AML-193 (cell line): Measurements from ENCODE around the gene IPMK.
"Not testable (repeated sequence)": the region's sequence is repeated elsewhere in the genome, so short reads cannot be mapped to it uniquely, and the experiment has no call there.

Source experiments
- DNase-seq, 2 experiments: peaks; one replicate each; lab custom pipeline; 2025; lab: John Stamatoyannopoulos, UW

Gene IPMK

GRCh38 chr10:58266826-58267712, 625 bp downstream of the IPMK start:
- DNase-seq = peak; percentile 65 to 78

DNA sequence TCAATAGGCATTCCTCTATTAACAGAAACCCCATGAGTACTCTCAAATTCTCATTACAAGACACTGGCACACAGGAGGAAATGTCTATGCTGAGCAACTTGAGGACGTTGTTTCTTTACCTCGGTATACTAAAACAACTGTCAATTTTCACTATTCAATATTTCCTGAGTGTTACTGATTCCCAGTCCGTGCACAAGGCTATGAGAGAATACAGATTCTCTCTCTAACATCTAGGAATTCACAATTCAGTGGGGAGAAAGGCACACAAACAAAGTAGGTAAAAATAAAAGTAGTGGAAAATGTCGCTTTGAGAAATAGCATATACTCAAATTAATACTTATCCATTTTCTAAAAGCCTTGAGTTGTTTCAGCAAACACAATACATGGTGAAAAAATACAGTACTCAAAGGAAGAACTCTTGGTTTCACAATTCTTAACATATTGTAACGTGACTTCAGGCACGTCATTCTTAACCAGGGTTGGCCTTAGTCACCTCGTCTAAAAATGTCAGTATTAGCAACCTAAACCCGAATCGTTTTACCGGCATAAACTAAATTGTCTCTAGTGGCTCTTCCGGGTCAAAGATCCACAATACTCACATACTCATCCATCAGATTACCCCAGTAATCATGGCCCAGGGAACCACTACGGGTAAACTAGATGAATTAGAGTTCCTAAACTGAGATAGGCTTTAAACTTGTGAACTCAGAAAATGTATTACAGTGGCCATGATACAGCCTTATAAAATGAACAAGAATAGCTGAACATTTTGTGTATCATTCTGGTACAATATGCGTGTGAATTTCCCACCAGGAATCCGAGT, 1.5 kb downstream of the IPMK start:
- DNase-seq = peak; percentile 16 to 45

GRCh38 chr10:58265249-58265648, 2.4 kb downstream of the IPMK start:
- no peak for DNase-seq

DNA sequence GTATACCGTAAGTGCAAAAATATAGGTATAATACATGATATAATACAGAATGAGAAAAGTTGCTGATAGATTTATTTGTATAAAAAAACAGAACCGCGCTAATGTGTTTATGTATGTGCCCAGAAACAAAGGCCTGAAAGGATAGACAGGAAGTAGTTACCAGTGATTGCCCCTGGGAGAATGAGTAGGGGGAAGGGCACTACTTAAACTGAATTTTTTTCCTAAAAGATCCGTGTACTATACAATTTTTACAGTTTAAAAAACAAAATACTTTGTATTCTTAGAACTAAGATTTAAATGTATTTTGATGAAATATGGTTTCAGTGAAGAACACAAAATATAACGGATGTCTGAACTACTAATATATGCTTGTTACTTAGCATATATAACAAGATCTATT, 2.9 kb downstream of the IPMK start:
- DNase-seq = peak in 1 of 2 experiments; percentile 31

DNA sequence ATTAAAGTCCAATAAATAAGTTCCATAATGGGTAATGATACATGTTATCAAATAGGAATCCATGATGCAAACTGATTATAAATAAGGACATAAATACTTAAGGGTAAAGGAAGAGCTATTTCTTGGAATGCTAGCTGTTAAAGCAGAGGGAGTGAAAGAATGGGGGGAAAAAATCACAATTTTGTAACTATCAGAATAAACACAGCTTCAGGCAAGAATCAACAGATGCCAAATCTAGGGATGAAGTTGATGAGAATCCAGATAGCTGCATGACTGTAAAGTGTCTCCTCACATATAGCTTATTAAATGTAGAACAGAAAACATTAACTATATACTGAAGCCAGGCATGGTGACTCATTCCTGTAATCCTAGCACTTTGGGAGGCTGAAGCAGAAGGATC, 4.9 kb downstream of the IPMK start:
- no peak for DNase-seq

GRCh38 chr10:58260334-58260733, 7.4 kb downstream of the IPMK start:
- DNase-seq = no peak

- DNase-seq = peak in 1 of 2 experiments; percentile 15
Observed at GRCh38 chr10:58258977-58259692, 8.6 kb downstream of the IPMK start.

- DNase-seq = not testable (repeated sequence)
Observed at GRCh38 chr10:58256013-58256780, 11.5 kb downstream of the IPMK start.

DNA sequence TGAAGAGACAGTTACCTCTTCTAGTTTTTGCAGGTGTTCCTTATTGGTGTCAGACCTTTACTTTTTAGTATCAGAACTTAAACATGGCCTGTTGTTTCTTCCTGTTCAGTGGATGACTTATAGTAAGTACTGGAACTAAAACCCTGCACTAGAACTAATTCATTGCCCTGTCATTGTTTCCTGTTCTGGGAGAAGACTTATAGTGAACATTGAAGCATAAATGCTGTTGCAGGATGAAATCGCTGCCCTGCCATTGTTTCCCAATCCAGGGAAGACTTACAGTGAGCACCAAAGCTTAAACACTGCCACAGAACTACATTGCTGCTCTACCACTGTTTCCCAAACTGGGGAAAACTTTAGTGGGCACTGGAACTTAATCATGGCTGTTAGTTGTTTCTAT, 13.1 kb downstream of the IPMK start:
- no peak for DNase-seq

DNA sequence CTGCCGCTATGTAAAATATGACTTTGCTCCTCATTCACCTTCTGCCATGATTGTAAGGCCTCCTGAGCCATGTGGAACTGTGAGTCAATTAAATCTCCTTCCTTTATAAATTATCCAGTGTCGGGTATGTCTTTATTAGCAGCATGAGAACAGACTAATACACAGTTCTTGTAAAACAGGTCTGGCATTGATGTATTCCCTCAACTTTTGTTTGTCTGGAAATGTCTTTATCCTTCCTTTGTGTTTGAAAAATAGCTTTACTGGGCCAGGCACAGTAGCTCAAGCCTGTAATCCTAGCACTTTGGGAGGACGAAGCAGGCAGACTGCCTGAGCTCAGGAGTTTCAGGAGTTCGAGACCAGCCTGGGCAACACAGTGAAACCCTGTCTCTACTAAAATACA, 14.5 kb downstream of the IPMK start:
- DNase-seq = no peak

GRCh38 chr10:58244666-58245065, 23.0 kb downstream of the IPMK start:
- DNase-seq = not testable (repeated sequence)

DNA sequence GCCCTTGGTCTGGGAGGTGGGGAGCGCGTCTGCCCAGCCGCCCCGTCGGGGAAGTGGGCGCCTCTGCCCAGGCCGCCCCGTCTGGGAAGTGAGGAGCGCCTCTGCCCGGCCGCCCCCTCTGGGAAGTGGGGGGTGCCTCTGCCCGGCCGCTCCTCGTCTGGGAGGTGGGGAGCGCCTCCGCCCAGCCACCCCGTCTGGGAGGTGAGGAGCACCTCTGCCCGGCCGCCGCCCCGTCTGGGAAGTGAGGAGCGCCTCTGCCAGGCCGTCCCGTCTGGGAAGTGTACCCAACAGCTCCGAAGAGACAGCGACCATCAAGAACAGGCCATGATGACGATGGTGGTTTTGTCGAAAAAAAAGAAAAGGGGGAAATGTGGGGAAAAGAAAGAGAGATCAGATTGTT, 23.5 kb downstream of the IPMK start:
- DNase-seq = not testable (repeated sequence)

DNA sequence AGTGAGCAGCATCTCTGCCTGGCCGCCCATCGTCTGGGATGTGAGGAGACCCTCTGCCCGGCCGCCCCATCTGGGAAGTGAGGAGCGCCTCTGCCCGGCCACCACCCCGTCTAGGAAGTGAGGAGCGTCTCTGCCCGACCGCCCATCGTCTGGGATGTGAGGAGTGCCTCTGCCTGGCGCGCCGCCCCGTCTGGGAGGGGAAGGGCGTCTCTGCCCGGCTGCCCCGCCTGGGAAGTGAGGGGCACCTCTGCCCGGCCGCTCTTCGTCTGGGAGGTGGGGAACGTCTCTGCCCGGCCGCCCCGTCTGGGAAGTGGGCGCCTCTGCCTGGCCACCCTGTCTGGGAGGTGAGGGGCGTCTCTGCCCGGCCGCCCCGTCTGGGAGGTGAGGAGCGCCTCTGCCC, 23.9 kb downstream of the IPMK start:
- not testable (repeated sequence) for DNase-seq

DNA sequence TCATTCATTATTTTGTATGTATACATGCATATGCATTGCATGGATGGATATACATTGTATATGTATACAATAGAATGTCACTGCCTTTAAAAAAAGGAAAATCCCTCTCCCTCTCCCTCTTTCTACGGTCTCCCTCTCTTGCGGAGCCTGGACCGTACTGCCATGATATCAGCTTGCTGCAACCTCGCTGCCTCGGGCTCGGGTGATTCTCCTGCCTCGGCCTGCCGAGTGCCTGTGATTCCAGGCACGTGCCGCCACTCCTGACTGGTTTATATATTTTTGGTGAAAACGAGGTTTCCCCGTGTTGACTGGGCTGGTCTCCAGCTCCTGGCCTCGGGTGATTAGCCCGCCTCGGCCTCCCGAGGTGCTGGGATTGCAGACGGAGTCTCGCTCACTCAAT, 24.4 kb downstream of the IPMK start:
- no peak for DNase-seq

DNA sequence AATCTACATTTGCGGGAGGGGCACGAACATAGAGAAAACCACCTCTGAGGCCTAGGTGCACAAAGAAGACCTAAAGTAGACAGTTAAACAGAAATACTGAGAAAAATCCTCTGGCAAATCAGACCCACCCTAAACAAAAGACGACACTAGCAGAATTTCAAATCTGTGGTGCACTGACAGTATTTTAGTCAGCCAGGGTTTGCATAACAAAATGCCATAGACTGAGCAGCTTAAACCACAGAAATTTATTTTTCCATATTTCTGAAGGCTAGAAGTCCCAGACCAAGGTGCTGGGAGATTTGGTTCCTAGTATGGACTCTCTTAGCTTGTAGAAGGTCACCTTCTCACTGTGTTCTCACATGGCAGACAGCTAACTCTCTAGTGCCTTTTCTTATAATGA, 26.3 kb downstream of the IPMK start:
- DNase-seq = no peak

DNA sequence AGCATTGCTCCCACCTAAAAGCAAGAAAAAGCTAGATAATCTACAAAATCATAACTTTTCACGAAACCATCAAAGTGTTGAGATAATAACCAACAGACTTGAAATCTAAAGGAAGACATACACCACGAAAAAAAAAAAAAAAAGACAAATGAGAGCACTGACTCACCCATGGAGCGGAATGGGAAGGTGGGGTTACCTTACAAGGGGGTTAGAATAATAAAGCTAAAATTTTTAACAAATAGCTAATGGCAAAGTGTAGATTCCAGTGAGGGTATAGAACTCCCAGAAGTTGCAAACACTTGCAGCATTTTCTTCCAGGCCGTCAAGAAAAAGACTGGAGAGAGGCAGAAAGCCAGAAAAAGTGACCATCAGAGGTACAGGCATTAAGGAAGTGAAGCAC, 27.2 kb downstream of the IPMK start:
- DNase-seq = no peak

GRCh38 chr10:58239561-58240169, 28.0 kb downstream of the IPMK start:
- DNase-seq = no peak

DNA sequence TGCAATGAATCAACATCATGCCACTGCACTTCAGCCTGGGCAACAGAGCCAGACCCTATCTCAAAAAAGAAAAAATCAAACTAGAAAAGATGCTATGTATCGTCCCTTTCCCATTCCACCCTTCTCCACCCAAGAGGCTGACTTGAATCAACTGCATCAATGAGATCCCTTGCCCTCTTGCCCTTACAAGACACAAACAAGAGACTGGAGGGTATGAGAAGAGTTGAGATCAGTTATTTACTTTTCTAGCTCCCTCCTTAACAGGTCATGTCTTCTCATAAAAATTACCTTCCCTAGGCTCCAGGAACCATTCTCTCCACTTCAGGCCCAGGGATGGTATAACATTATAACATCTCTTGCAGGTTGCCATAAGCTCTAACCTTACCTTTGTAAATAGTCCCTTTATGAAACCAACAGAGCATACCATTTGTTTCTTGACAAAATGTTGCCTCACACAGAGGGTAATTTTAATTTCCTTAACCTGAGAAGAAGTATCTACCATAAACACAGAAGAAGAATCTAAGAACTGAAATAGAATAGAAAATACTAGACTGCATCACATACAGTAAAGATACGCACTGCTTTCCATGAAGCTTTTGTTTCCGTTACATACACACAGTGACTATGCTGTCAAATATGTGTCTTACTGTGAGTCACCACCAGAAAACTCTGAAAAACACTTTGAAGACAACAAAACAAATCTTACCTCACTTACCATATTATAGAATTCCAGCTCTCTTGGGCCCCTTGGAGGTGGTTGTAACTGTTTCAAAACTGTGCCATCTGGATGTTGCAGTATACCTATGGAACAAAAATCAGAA, 30.5 kb downstream of the IPMK start:
- DNase-seq = no peak

DNA sequence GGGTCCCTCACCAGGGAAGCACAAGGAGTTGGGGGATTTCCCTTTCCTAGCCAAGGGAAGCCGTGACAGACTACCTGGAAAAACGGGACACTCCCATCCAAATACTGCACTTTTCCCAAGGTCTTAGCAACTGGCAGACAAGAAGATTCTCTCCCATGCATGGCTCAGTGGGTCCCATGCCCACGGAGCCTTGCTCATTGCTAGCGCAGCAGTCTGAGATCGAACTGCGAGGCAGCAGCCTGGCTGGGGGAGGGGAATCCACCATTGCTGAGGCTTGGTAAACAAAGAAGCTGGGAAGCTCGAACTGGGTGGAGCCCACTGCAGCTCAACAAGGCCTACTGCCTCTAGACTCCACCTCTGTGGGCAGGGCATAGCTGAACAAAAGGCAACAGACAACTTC, 37.8 kb downstream of the IPMK start:
- DNase-seq = not testable (repeated sequence)

- no peak for DNase-seq
Observed at GRCh38 chr10:58225654-58226053, 42.0 kb downstream of the IPMK start.
